GM11168 (cell line): ENCODE results near the gene TMEM200B.
"Not testable (repeated sequence)": the region's sequence is repeated elsewhere in the genome, so short reads cannot be mapped to it uniquely, and the experiment has no call there.

Experiments used
- in situ Hi-C: fragments of 300-500 bp; cut with MboI; formaldehyde crosslinking; loops from one replicate; pipeline ENCODE4 v1.12.0; 2022; ENCODE audit warnings: low sequenced_read_pairs; ENCODE audit not compliant: unreplicated experiment

TMEM200B gene

DNA sequence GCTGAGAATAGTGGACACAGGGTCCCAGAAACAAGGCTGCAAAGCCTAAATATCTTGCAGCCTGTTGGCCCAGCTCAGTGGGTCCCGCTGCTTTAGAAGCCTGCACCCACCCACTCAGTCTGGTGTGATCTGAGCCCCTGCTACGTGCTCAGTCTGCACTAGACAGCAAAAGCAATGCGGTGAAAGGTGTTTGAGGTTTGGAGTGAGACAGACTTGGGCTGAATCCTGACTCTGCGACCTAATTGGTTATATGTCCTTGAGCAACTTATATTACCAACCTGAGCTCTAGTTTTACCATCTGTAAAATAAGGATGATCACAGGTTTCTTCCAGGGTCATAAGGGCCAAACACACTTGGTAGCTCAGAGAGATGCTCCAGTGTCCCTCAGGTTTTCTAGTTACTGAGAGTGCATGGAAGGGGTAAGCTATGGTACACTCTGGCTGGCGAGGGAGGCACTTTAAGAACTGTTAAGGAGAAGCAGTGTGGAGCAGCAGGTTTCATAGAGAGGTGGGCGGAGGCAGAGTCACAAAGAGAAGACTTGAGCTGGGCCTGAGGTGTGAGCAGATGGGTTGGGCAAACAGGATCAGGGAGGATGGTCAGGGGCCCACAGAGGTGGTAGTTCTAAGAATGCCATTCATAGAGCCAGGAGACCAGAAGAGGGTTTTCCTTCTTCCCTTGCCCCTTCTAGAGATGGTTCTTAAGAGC lies 10.1 kb downstream of the TMEM200B start:
- in situ Hi-C loops: no loop called here

DNA sequence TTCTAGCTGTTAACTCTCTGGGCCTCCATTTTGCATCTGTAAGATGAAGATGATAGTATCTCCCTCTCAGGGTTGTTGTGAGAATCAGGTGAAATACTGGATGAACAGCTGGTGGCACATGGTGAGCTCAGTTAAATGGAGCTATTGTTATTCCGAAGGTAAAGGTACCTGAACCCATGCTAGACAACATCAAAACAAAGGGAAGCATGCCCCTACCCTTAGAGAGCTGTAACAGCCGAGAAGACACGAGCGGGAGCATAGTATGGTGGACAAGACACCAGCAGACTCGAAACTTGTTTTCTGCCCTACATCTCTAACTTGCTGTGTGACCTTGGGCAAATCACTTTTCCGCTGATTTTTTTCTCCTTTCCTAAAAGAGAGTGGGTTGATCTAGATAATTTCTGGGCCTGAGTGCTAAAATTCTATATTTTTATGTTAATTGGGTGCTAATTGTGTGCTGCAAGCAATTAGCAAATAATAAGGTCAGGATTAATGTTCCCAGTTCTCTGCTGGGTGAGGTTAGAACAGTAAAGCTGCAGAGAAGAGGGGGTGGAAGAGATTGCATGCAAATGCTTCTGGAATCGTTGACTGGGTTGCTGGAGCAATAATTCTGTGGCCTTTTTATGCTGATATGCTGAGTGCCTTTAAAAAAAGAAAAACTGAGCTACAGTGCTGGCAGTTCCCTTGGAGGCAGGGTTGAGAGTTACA lies 10.8 kb downstream of the TMEM200B start:
- in situ Hi-C loops: no loop called here

DNA sequence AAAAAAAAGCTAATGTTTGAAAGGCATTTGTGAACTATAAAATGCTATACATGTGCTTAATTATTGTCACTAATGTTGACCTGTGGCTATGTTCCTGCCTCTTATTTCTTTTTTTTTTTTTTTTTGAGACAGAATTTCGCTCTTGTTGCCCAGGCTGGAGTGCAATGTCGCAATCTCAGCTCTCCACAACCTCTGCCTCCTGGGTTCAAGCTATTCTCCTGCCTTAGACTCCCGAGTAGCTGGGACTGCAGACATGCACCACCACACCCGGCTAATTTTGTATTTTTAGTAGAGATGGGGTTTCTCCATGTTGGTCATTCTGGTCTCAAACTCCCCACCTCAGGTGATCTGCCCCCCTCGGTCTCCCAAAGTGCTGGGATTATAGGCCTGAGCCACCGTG lies 15.7 kb downstream of the TMEM200B start:
- in situ Hi-C loops: not testable (repeated sequence)

DNA sequence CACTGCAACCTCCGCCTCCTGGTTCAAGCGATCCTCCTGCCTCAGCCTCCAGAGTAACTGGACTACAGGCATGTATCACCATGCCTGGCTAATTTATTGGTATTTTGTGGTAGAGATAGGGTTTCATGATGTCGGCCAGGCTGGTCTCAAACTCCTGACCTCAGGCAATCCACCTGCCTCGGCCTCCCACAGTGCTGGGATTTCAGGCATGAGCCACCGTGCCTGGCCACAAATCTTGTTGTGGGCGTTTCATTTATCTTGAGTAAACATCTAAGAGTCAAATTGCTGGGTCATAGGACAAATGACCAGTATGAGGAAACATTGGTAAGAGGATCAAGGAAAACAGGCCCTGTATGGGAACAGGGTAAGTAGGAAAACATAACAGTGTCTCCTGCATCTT lies 17.9 kb downstream of the TMEM200B start:
- in situ Hi-C loops: no loop called here

DNA sequence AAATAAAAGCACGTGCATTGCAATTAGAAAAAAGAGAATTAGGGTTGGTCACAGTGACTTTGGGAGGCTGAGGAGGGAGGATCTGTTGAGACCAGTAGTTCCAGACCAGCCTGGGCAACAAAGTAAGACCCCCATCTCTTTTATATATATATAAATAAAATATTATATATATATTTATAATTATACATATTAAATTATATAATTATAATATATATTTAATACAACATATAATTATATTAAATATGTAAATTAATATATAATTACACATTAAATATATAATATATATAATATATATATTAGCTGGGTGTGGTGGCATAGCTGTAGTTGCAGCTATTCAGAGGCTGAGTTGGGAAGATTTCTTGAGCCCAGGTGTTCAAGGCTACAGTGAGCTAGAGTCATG lies 23.2 kb downstream of the TMEM200B start:
- in situ Hi-C loops: no loop called here

DNA sequence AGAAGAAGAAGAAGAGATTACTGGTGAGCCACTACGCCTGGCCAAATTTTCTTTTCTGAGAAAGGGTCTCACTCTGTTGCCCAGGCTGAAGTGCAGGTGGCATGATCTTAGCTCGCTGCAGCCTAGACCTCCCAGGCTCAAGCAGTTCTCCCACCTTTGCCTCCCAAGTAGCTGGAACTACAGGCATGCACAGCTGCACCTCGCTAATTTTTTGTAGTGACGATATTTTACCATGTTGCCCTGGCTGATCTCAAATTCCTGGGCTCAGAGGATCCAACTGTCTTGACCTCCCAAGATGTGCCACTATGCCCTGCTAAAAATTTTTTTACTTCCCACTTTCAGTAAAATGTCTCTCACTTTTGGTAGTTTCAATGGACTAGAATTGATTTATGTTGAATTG lies 24.4 kb downstream of the TMEM200B start:
- in situ Hi-C loops: no loop called here

DNA sequence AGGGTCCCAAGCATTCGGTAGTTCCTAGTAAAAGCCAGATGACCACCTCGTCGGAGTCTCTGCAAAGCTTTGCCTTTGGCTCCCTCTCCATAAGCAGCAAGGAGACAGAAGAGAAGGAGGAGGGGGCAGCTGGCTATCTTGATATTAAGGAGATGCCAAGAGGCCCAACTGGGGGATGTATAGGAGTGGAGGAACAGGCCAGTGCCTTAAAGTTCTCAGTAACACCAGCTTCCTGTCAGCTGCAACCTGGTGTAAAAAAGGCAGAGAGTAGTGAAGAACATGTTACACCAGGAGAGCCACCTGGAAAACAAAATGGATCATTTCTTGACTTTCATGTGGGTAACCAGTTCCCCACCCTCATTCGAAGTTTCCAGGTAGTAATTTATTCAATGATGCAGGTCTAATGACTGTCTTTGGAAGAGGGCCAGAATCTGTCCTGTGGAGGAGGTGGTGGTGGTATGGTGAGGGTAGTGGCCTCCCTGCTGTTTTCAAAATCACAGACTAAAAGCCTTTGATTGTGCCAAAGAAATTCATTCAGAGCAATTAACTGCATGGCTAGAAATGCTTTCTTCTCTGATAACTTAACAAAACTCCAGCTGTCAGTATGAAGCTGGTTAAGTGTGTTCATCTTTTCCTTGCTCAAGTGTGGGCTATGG lies 27.3 kb downstream of the TMEM200B start:
- in situ Hi-C loops: no loop called here

DNA sequence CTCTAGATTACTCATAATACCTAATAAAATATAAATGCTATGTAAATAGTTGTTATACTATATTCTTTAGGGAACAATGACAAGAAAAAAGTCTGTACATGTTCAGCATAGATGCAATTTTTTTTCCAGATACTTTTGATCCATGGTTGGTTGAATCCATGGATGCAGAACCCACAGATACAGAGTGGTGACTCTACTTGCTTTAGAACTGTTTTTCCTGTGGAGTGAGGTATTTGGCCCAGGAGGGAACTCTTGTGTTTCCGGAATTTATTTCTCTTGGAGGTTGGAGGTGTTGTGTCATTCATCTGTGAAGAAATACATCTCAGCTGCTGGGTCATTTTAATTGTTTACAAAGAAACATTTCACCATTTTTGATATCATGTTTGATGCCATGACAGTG lies 28.7 kb downstream of the TMEM200B start:
- in situ Hi-C loops: no loop called here

DNA sequence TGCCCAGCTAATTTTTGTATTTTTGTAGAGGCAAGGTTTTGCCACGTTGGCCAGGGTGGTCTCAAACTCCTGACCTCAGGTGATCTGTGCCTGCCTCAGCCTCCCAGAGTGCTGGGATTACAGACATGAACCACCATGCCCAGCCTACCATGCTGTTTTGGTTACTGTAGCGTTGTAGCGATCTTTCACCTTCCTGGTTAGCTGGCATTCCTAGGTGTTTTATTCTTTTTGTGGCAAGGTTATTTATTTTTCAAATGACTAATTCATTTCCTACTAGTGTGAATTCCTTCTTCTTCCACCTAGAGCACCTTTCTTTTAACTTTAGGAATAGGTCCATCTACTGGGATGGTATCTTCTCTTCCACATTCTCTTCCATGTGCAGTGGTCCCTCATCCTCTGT lies 29.3 kb downstream of the TMEM200B start:
- in situ Hi-C loops: no loop called here

DNA sequence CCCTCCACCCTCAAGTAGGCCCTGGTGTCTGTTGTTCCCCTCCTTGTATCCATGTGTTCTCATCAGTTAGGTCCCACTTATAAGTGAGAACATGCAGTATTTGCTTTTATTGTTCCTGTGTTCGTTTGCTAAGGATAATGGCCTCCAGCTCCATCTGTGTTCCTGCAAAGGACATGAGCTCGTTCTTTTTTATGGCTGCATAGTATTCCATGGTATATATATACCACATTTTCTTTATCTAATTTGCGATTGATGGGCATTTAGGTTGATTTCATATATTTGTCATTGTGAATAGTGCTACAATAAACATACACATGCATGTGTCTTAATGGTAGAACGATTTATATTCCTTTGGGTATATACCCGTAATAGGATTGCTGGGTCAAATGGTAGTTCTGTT lies 31.0 kb downstream of the TMEM200B start:
- in situ Hi-C loops: not testable (repeated sequence)

DNA sequence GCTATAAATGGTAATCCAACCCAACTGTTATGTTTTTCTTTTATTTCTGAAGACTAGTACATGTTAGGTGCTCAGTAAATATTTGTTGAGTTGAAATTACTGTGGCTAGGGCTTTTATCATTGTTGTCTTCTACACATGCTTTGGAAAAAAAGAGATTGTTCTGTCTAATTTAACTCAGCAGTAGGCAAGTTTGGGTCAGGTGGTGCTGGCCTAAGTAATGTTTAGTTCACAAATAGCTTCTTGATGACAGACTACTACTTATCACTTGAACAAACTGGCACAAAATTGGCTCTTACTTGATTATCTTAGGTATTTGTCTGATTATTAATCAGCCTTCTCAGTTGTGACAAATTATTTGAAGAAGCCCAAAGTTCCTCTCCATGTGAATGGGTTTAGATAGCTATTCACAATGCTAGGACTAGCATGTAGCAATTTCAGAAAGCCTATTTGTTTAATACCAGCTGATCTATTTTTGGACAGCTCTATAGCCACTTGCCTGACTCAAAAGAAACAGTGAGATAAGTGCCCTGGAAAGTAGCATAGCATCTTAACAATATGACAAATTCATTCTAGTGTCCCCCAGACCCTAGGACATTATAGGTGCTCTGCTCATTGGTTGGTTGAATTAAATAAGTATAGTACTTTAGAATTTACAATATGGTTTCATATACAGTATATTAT lies 32.6 kb downstream of the TMEM200B start:
- in situ Hi-C loops: no loop called here

DNA sequence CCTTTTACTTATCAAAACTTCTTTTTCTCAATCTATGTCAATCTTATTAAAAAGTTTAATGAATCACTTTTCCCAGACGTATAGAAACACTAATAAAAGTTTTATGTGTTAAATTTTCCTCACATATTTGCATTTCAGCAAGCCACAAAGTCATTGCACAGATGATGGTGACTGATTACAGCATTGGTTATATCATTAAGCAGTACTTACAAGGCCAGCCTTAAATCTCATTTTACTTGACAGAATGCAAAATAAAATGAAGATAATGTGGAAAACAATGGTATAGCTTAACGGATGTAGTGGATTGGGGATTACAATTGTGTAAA lies 39.5 kb downstream of the TMEM200B start:
- in situ Hi-C loops: no loop called here

DNA sequence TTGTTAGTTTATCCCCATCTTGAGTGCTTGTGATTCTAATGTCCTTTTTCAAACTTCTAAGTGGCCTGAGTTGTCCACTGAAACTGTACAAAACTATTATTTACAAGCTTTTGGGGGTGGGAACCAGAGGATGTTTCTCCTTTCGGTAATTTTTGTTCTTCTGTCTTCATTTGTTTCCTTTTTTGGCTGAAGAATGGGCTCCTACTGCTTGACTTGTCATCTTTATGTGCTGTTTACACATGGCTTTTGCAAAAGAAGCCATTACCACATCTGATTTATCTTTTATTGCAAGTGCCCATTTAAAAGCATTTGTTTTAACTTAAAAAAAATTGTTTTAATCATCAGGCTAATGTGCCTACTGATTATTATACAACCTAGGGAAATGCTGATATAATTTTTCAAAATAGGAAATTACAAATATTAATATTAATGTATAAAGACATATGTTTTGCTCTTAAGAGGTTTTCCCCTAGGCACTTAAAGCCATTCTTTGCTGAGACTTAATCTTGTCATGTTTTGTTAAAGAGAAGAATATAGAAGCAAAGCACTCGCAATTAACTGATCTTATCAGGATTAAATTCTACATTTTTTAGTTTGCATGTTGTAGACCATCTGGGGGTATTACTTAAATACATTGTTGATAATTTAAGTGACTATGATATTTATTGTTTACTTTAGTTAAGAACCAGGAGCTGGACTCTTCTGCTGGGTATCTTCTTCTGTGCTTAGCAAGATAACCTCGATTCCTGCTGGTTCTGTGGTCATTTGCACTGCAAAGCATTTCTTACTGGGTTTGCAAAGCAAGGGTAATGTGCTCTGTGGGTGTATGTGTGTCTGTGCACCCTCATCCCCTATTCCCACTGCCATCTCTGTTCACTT lies 40.1 kb downstream of the TMEM200B start:
- in situ Hi-C loops: no loop called here

DNA sequence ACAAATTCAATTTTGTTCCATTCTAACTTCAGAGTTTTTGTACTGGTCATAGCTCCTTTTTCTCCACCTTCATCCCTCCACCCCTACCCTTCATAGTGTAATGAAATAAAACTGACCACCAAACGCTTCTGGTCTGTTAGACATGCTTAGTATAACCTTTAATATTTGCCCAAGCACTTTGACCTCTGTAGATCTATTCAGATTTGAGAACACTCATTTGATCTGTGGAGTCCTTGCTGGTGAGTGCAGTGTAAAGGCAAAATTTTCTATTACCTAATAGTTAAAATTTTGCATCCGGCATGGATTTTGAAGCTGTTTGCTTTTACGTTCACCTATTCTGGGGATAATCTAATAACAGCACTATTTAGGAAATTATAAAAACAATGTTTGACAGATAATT lies 41.2 kb downstream of the TMEM200B start:
- in situ Hi-C loops: no loop called here

DNA sequence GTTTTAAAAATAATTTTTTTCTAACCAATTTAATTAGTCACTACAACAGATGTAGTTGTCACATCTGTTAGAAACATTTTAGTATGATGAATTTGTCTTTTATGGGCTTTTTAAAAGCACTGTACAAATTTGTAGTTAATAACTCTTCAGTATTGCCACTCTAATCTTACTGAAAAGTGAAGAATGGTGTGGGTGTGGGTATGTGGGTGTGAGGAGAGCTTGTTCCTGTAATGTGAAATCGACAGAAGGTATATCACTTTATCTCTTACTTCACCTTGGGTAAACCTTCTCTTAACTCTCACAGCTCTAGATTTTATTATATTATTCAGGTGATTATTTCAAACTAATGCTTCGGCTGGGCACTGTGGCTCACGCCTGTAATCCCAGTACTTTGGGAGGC lies 42.5 kb downstream of the TMEM200B start:
- in situ Hi-C loops: no loop called here

DNA sequence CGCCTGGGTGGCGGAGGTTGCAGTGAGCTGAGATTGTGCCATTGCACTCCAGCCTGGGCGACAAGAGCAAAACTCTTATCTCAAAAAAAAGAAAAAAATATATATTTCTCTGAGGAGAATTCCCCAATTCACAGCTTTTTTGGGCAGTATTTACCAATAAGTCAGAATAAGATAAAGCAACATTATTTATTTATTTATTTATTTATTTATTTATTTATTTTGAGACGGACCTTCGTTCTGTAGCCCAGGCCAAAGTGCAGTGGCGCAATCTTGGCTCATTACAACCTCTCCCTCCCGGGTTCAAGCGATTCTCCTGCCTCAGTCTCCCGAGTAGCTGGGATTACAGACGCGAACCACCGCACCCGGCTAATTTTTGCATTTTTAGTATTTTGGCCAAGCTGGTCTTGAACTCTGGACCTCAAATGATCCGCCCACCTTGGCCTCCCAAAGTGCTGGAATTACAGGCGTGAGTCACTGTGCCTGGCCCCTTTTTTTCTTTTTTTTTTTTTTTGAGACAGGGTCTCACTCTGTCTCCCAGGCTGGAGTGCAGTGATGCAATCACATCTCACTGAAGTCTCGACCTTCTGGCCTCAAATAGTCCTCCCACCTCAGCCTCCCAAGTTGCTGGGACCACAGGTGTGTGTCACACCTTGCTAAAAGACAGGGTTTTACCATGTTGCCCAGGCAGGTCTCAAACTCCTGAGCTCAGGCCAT lies 43.6 kb downstream of the TMEM200B start:
- in situ Hi-C loops: not testable (repeated sequence)

DNA sequence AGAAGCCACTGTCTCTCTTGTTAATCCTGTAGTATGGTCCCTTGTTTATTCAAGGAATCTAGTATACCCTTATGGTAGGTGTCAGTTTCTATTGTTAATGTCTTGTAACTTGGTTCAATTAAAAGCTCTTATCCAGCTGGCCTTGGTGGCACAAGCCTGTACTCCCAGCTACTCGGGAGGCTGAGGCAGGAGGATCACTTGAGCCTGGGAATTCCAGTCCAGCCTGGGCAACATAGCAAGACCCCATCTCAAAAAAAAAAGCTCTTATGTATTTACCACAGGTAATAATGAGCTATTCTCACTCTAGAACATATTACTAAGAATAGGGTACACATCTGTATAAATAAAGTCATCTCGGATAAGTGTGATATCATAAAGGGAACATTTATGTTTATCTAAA lies 46.5 kb downstream of the TMEM200B start:
- in situ Hi-C loops: no loop called here
